ENCODE measurements around the gene ZNF184. TPM values are rescaled to one million over a fixed set of nuclear protein-coding genes. Genes with fewer than 3 reads are reported as not detected.

The ZNF184 gene
- total and polyA plus RNA-seq, 10 of the 15 experiments (the other 5 are each of a cell fraction or from before 2014, with no cell fraction given), result 4.1 to 15.1 (median 8.3) TPM

- TF ChIP-seq BCLAF1 (IDR thresholded peaks at IDR 0.05), result no peak
- no peak for TF ChIP-seq ZBED1 (IDR thresholded peaks at IDR 0.05; ENCODE audit: borderline replicate concordance)
- peak; percentile 94 for TF ChIP-seq TARDBP (IDR thresholded peaks at IDR 0.05; ENCODE audit: borderline replicate concordance)
- no peak for TF ChIP-seq MYC (IDR thresholded peaks at IDR 0.05; ENCODE audit: insufficient read depth, insufficient read length, insufficient replicate concordance, low read length, severe bottlenecking)
- no peak for TF ChIP-seq RFX5 (IDR thresholded peaks at IDR 0.05; ENCODE audit: low read depth, low read length)
- no peak for TF ChIP-seq RUNX3 (IDR thresholded peaks at IDR 0.05; ENCODE audit: low read length)
- TF ChIP-seq, protein P1, sequence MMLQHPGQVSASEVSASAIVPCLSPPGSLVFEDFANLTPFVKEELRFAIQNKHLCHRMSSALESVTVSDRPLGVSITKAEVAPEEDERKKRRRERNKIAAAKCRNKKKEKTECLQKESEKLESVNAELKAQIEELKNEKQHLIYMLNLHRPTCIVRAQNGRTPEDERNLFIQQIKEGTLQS (IDR thresholded peaks at IDR 0.05; ENCODE audit: borderline replicate concordance, extremely low read depth, low read depth, low read length), result no peak
- TF ChIP-seq POLR2AphosphoS5 (IDR thresholded peaks at IDR 0.05; ENCODE audit: low read length), result no peak
Measured at GRCh38 chr6:27518881-27519795, 46.2 kb upstream of the ZNF184 start (continued).

Data from GM12878 (cell line).